HepG2 (cell line): Measurements from ENCODE around the gene AP2S1. TPM values are rescaled to one million over a fixed set of nuclear protein-coding genes. Genes with fewer than 3 reads are reported as not detected.

ENCODE experiments used
- CCAR2 ChIP-seq: fragments of 200-400 bp; formaldehyde crosslinking; optimal IDR thresholded peaks from 2 replicates; pipeline ENCODE3; 2018; ENCODE audit warnings: low read depth, mild to moderate bottlenecking, low read length, moderate library complexity
- KDM3A ChIP-seq: IDR thresholded peaks from 2 replicates; pipeline ENCODE4 v1.6.1; 2018; ENCODE audit warnings: low read depth, missing compliant biosample characterization
- NFYB ChIP-seq: sonication (generic); formaldehyde crosslinking; IDR thresholded peaks from 2 replicates; pipeline ENCODE4 v1.4.0; 2020; ENCODE audit warnings: missing genetic modification reagents
- POGZ ChIP-seq: sonication (generic); formaldehyde crosslinking; IDR thresholded peaks from 2 replicates; pipeline ENCODE4 v1.4.0; 2020; ENCODE audit warnings: mild to moderate bottlenecking, missing genetic modification reagents
- PRDM4 ChIP-seq: sonication (generic); formaldehyde crosslinking; IDR thresholded peaks from 2 replicates; pipeline ENCODE4 v1.9.0; 2021; ENCODE audit warnings: missing genetic modification reagents, borderline replicate concordance
- UBTF ChIP-seq: sonication (generic); formaldehyde crosslinking; IDR thresholded peaks from 2 replicates; pipeline ENCODE4 v1.4.0; 2020; ENCODE audit warnings: mild to moderate bottlenecking, missing genetic modification reagents
- ZBTB7A ChIP-seq: sonication (generic); formaldehyde crosslinking; IDR thresholded peaks from 2 replicates; pipeline ENCODE4 v1.8.0; 2022; ENCODE audit warnings: mild to moderate bottlenecking, missing genetic modification reagents
- ZNF235 ChIP-seq: sonication (generic); formaldehyde crosslinking; IDR thresholded peaks from 2 replicates; pipeline ENCODE4 v1.8.1; 2023; ENCODE audit warnings: mild to moderate bottlenecking, missing genetic modification reagents, borderline replicate concordance
- ZNF292 ChIP-seq: sonication (generic); formaldehyde crosslinking; IDR thresholded peaks from 2 replicates; pipeline ENCODE4 v1.8.1; 2022; ENCODE audit warnings: mild to moderate bottlenecking, low read depth, missing genetic modification reagents, borderline replicate concordance
- ZNF597 ChIP-seq: sonication (generic); formaldehyde crosslinking; IDR thresholded peaks from 2 replicates; pipeline ENCODE4 v1.5.0; 2020; ENCODE audit warnings: missing genetic modification reagents
- ZNF674 ChIP-seq: sonication (generic); formaldehyde crosslinking; IDR thresholded peaks from 2 replicates; pipeline ENCODE4 v1.5.0; 2020; ENCODE audit warnings: low read depth, mild to moderate bottlenecking, missing genetic modification reagents
- ZNF768 ChIP-seq: sonication (generic); formaldehyde crosslinking; IDR thresholded peaks from 2 replicates; pipeline ENCODE4 v1.4.0; 2020; ENCODE audit warnings: missing genetic modification reagents
- ZNF772 ChIP-seq: sonication (generic); formaldehyde crosslinking; IDR thresholded peaks from 2 replicates; pipeline ENCODE4 v1.5.0; 2020; ENCODE audit warnings: mild to moderate bottlenecking, missing genetic modification reagents
- ZNF800 ChIP-seq: sonication (generic); formaldehyde crosslinking; IDR thresholded peaks from 2 replicates; pipeline ENCODE4 v1.4.0; 2020; ENCODE audit warnings: missing genetic modification reagents
- polyA plus RNA-seq, 8 experiments: library from polyadenylated mRNA; depleted of rRNA in 3 of 8; stranded (reverse) in 7 of 8; unstranded in 1 of 8; fragments of >200 nt; fragmentation: Illumina TruSeq in 4 of 8; extraction: Trizol in 4 of 8; gene quantifications; 2 replicates each; pipeline versions ENCODE4 v1.2.1 to v1.2.3, GENCODE V29; 2011 to 2016; ENCODE audit warnings: low read depth in 4 of 8, missing spikeins in 1 of 8, mixed read lengths in 1 of 8; ENCODE audit not compliant: insufficient read depth in 1 of 8
- total RNA-seq, 5 experiments: library from RNA; depleted of rRNA; stranded (reverse); fragments of >200 nt; fragmentation: Illumina TruSeq; extraction: Trizol; gene quantifications; 2 replicates each; pipeline ENCODE4 v1.2.3, GENCODE V29; 2016; ENCODE audit warnings: low read depth in 1 of 5

The AP2S1 gene
- total and polyA plus RNA-seq, 2 of the 13 experiments (the other 11 are each of a cell fraction or from before 2014, with no cell fraction given): 45.2 to 86.1 TPM

GRCh38 chr19:46850228-46851203 lies at the start of gene AP2S1 (continued):
- TF ChIP-seq PRDM4 (CRISPR knock-in tag) (no peak), KDM3A (CRISPR knock-in tag) (no peak), ZNF597 (CRISPR knock-in tag) (no peak), UBTF (CRISPR knock-in tag) (peak; percentile 73), ZBTB7A (CRISPR knock-in tag) (peak; percentile 86; the same call in 1 of the 2 replicates), CCAR2 (no peak), ZNF674 (CRISPR knock-in tag) (no peak), ZNF772 (peak; percentile 7), ZNF235 (CRISPR knock-in tag) (peak; percentile 37; the same call in 1 of the 2 replicates), POGZ (CRISPR knock-in tag) (peak; percentile 67; the same call in 1 of the 2 replicates), NFYB (CRISPR knock-in tag) (peak; percentile 59; the same call in 1 of the 2 replicates), ZNF768 (CRISPR knock-in tag) (peak; percentile 39; the same call in 1 of the 2 replicates), ZNF800 (CRISPR knock-in tag) (0 out of 2 replicates have a peak, but pooled peaks have one; percentile 46), ZNF292 (0 out of 2 replicates have a peak, but pooled peaks have one; percentile 43)
